AG09309 (cell line): ENCODE measurements around the gene KIF5A.
A peak's percentile ranks its signal among the peaks of the same experiment; 100 is the strongest.

Source experiments
- DNase-seq: peaks from one replicate; pipeline ENCODE4 v3.0.0-alpha.2; 2010; ENCODE audit warnings: low read depth
- H3K4me3 ChIP-seq: 2 replicates; pipeline ENCODE4 v1.5.1; 2011; ENCODE audit warnings: mild to moderate bottlenecking, low read depth, low read length, moderate library complexity; ENCODE audit not compliant: control insufficient read depth
- TF ChIP-seq, protein P1 (sequence below): IDR thresholded peaks from 2 replicates; pipeline ENCODE4 v1.5.1; 2011; ENCODE audit warnings: mild to moderate bottlenecking, low read depth, low read length, inconsistent platforms; ENCODE audit not compliant: insufficient read depth, control insufficient read depth; ENCODE audit errors: missing control alignments

Gene KIF5A

DNA sequence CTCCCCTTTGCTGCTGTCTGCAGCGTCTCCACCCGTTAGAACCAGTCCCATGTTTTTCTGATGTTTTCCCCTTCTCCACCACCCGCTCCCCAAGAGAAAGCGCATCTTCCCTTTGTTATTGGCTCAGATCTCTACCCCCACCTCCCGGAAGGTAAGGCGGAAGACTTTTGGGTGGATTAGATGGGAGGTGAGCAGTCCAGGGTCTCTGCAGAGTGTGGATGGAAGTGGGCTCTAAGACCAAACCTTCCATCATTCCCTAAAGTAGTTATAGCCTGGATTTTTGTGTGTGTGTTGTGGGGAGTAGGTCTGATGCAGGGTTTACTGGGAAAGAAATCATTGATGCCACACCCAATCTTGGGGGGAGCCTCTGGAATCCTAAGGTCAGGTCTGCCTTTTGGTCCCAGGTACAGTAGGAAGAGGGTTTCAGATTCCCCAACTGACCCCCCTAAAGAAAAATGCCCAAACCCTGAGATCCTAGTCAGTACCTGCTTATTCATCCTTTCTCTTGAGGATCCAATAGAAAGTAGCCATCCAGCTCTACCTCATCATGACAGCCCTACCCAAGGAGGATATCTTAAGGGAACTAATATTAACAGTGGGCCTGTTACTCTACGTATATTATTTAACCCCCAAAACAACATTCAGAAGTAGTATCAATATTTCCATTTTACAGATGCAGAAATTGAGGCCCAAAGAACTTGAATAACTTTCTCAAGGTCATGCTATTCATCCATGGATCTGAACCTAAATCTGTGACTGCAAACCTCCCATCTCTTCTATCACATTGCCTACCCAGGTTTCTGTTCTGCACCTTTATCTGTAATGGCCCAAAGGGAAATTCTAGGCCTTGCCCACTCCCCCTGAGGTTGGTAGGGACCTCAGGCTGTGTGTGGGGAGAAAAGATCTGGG, 1.1 kb downstream of the KIF5A start:
- TF ChIP-seq, protein P1, sequence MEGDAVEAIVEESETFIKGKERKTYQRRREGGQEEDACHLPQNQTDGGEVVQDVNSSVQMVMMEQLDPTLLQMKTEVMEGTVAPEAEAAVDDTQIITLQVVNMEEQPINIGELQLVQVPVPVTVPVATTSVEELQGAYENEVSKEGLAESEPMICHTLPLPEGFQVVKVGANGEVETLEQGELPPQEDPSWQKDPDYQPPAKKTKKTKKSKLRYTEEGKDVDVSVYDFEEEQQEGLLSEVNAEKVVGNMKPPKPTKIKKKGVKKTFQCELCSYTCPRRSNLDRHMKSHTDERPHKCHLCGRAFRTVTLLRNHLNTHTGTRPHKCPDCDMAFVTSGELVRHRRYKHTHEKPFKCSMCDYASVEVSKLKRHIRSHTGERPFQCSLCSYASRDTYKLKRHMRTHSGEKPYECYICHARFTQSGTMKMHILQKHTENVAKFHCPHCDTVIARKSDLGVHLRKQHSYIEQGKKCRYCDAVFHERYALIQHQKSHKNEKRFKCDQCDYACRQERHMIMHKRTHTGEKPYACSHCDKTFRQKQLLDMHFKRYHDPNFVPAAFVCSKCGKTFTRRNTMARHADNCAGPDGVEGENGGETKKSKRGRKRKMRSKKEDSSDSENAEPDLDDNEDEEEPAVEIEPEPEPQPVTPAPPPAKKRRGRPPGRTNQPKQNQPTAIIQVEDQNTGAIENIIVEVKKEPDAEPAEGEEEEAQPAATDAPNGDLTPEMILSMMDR, result no peak
- peak overlapping the region; percentile 59 for H3K4me3 ChIP-seq
- DNase-seq, result no peak

- TF ChIP-seq, protein P1, result no peak
- no peak overlapping the region for H3K4me3 ChIP-seq
- DNase-seq, result no peak
Measured at GRCh38 chr12:57551637-57552305, 1.9 kb downstream of the KIF5A start.

DNA sequence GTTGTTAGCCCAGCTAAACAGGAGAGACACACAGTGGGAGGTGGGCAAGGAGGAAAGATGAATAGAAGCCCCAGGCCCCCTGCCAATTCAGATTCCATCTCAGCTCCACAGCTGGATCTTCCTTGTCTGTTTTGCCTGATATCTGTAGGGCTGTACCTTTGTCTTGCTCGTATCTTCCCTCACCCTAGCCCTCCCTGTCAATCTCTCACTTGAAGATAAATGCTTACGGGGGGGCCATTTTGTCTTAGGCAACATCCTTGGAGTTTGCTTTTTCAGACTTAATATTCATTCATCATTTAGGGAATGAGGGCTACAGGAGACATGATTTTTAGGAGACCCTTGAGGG, 2.4 kb downstream of the KIF5A start:
- DNase-seq, result no peak
- TF ChIP-seq, protein P1, result no peak
- H3K4me3 ChIP-seq, result no peak overlapping the region

- TF ChIP-seq, protein P1, result no peak
- DNase-seq, result no peak
- no peak overlapping the region for H3K4me3 ChIP-seq
Measured at GRCh38 chr12:57552835-57553313, 3.0 kb downstream of the KIF5A start.

GRCh38 chr12:57553343-57554202, 3.7 kb downstream of the KIF5A start:
- H3K4me3 ChIP-seq, result no peak overlapping the region
- TF ChIP-seq, protein P1, result no peak
- DNase-seq, result no peak

GRCh38 chr12:57554453-57554852, 4.6 kb downstream of the KIF5A start:
- TF ChIP-seq, protein P1, result no peak
- DNase-seq, result no peak
- no peak overlapping the region for H3K4me3 ChIP-seq
